ENCODE data around the gene RAD51B.

RAD51B gene

GRCh38 chr14:68518761-68519670 is 699.4 kb downstream of the RAD51B start:
- DNase-seq (ENCODE audit: insufficient read length, low spot score): no peak
- no peak for FAIRE-seq

GRCh38 chr14:68519671-68520187 is 700.1 kb downstream of the RAD51B start:
- FAIRE-seq (no peak), DNase-seq (ENCODE audit: insufficient read length, low spot score) (no peak)
- no peak for TF ChIP-seq CTCF (IDR thresholded peaks at IDR 0.05; ENCODE audit: insufficient read depth, missing control alignments)

More at GRCh38 chr14:68518761-68519670, 699.4 kb downstream of the RAD51B start:
- no peak for TF ChIP-seq CTCF (IDR thresholded peaks at IDR 0.05; ENCODE audit: insufficient read depth, missing control alignments)

- DNase-seq (ENCODE audit: insufficient read length, low spot score): no peak
- no peak for TF ChIP-seq CTCF (IDR thresholded peaks at IDR 0.05; ENCODE audit: insufficient read depth, missing control alignments)
- no peak for FAIRE-seq
These were observed 701.3 kb downstream of the RAD51B start for GRCh38 chr14:68520637-68521556.

- FAIRE-seq: no peak
- TF ChIP-seq CTCF (IDR thresholded peaks at IDR 0.05; ENCODE audit: insufficient read depth, missing control alignments): no peak
These were observed 702.0 kb downstream of the RAD51B start for GRCh38 chr14:68521557-68521901.

GRCh38 chr14:68521961-68522509 is 702.5 kb downstream of the RAD51B start:
- FAIRE-seq: no peak
- DNase-seq (ENCODE audit: insufficient read length, low spot score): no peak
- no peak for TF ChIP-seq CTCF (IDR thresholded peaks at IDR 0.05; ENCODE audit: insufficient read depth, missing control alignments)

More at GRCh38 chr14:68521557-68521901, 702.0 kb downstream of the RAD51B start:
- no peak for DNase-seq (ENCODE audit: insufficient read length, low spot score)

GRCh38 chr14:68522510-68523325 is 703.1 kb downstream of the RAD51B start:
- FAIRE-seq: no peak
- no peak for TF ChIP-seq CTCF (IDR thresholded peaks at IDR 0.05; ENCODE audit: insufficient read depth, missing control alignments)

More at GRCh38 chr14:68522510-68523325, 703.1 kb downstream of the RAD51B start:
- no peak for DNase-seq (ENCODE audit: insufficient read length, low spot score)
